HG03558 (cell line): Measurements from ENCODE around the gene GFRA4.

Source experiments
- ATAC-seq: cut with Tn5 transposase; IDR thresholded peaks from one replicate; pipeline ENCODE4 v1.9.1; 2021; ENCODE audit warnings: moderate number of reproducible peaks; ENCODE audit not compliant: unreplicated experiment; ENCODE audit errors: extremely low read depth

GFRA4 gene, protein sequence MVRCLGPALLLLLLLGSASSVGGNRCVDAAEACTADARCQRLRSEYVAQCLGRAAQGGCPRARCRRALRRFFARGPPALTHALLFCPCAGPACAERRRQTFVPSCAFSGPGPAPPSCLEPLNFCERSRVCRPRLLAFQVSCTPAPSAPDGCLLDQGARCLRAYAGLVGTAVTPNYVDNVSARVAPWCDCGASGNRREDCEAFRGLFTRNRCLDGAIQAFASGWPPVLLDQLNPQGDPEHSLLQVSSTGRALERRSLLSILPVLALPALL

GRCh38 chr20:3663031-3663701 is at the start of gene GFRA4:
Gene GFRA4, minus strand, starts transcription at chr20:3663399. Its CDS starts 0 bp downstream, at chr20:3663399.
- ATAC-seq: no peak

GRCh38 chr20:3712279-3712873 is 49.2 kb upstream of the GFRA4 start, which contains the start of gene SIGLEC1:
Gene SIGLEC1, minus strand, starts transcription at chr20:3712600. Its CDS starts 5,472 bp downstream, at chr20:3707128.
- ATAC-seq: no peak

GRCh38 chr20:3711484-3711941 is 48.3 kb upstream of the GFRA4 start:
- no peak for ATAC-seq

DNA sequence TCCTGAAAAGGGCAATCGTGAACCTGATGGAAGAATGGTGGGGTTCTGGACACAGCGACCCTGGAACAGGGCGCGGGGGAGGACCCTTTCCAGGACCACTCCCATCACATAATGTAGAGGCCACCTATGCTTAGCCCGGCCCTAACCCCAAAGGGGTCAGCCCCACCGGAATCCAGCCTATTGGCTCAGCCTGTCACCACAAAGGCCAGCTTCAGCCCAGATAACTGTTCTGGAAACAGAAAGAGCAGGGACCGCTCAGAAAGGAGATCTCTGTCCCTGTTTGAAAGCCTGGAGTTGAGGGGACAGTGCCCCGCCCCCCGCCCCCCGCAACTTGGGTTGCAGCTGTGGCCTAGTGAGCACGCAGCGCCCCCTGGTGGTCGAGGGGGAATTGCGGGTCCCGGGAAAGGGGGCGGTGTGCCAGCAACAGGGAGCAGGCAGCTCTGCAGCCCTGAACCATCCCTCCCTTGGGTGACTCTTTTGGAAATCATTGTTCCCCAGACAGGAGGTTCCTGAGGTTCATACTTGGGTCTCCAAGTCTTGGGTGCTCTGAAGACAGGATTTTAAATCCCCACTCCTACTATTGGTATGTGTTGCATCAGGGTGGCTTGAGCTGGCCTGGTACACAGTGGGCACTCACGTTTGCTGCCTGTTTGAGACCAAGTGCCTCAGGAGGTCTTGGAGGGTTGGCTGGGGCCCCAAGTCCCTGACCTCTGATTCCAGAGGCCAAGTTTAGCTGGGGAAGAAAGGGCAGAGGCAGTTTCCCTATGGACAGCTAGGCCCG is 47.7 kb upstream of the GFRA4 start:
- ATAC-seq: no peak

GRCh38 chr20:3710011-3710466 is 46.8 kb upstream of the GFRA4 start:
- ATAC-seq: no peak

DNA sequence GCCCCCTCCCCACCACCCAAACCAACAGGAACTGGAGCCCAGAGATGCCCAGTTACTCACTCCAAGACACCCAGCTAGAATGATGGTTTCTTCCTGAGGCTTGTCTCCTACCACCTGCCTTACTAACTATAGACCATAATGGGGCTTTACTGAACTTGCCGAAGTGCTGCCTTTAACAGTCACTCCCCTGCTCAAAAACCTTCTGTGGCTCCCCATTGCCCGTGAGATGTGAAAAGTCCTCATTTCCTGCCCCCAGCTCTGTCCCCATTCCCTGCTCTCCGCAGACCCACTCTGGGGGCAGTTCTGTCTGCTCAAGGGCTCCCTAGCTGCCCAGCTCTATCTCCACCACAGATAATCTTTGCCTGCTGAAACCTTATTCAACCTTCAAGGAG is 44.3 kb upstream of the GFRA4 start:
- no peak for ATAC-seq

- ATAC-seq: no peak
Measured at GRCh38 chr20:3706774-3707507, 43.7 kb upstream of the GFRA4 start.

- ATAC-seq: no peak
Measured at GRCh38 chr20:3705970-3706739, 43.0 kb upstream of the GFRA4 start.

GRCh38 chr20:3705491-3705969 is 42.3 kb upstream of the GFRA4 start:
- no peak for ATAC-seq

DNA sequence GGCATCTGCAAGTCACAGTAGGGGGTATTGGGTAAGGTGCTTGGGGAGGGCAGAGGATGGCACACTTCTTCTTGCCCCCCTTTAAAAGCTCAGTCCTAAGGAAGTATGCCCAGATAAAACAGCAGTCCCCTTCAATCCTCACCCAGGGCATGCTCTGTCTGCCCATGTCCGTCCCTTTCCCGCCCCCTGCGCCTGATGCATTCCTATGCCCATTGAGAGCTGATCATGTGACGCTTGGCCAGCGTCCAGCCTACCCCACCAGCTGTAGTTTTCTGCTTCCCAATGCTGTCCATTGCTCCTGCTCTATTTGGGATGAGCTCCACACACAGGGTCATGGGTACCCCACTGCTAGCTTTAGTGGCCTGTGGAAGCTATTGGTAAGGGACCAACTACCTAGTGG is 40.9 kb upstream of the GFRA4 start:
- no peak for ATAC-seq

DNA sequence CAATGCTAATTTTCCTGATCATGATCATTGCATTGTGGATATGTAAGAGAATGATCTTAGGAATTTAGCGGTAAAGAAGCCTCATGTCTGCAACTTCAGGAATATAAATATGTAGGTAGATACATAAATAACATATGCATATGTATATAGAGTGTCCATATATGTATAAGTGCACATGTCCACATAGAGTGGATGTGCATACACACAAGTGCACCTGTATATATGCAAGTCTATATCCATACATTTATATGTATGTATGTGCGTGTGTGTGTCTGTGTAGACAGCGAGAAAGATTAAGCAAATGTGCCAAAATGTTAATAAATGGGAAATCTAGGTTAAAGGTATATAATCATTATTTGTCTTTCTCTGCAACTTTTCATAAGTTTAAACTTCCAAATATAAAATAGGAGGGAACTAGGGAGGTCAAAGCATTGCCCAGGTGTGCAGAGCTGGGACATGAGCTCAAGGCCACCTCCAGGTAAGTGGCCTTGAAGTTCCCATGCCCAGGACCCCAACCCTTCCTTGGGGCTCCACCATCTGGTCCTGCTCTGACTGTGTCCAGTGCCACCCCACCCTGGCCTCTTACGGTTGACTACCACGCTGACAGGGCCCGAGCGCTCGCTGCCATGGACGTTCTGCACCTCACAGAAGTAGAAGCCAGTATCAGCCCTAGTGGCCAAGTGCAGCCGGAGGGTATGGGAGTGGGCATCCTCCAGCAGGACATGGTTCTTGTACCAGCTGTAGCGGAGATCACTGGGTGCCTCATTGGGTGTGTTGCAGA is 39.6 kb upstream of the GFRA4 start:
- ATAC-seq: no peak

GRCh38 chr20:3701061-3701998 is 38.1 kb upstream of the GFRA4 start:
- ATAC-seq: no peak

GRCh38 chr20:3699037-3699436 is 35.8 kb upstream of the GFRA4 start:
- no peak for ATAC-seq

DNA sequence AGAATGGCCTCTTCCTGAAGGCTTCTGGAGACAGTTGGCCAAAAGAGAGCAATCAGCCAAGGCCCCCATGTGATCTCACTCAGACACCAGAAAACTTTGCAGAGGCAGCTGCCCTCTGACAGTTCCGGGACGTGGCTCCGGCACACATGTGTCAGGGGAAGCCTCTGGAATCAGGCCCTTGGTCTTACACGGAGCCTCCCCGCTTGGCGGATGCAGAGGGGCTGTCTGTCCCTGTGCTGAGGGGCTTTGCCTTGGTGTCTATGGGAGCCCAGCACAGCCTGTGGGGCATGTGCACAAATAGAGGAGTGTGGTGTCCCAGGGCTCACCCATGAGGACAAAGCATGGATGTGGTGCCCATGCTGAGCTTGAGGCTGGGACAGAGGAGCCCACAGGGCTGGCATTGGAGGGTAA is 35.4 kb upstream of the GFRA4 start:
- no peak for ATAC-seq

DNA sequence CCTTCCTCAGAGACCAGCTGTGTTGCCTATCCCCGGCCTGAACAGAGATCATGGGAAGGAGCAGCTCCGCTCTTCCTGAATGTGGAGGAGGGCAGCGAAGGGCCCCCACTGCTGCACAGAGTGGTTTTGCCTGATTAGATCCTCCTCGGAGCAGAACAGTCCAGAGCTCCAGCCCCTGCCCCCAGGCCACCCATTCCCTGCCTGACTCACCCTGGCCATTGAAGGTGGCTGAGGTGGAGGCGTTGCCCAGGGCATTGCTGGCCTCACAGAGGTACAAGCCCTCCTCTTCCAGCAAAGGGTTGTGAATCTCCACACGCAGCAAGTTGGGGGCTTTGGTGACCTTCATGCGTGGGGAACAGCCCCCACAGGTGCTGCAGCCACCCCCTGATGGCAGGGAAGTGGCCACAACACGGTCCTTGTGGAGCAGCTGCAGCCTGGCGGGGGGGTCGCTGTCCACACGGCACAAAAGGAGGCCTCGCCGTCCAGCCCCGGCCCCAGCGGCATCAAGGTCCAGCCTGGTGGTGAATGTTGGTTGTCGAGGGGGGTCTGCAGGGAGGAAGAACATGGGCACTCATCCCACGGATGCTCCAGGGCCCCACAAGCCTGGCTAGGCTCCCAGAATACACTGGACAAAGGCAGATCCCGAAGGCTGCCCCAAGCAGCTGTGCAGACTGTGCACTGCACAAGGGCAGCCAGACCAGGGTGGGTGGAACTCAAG is 34.5 kb upstream of the GFRA4 start:
- ATAC-seq: no peak

- ATAC-seq: no peak
Measured at GRCh38 chr20:3696745-3697587, 33.8 kb upstream of the GFRA4 start.
